HG02884 (cell line): ENCODE measurements around the gene MZT2B.
"Not testable (repeated sequence)": the region's sequence is repeated elsewhere in the genome, so short reads cannot be mapped to it uniquely, and the experiment has no call there.

Source experiments
- ATAC-seq: cut with Tn5 transposase; IDR thresholded peaks from one replicate; pipeline ENCODE4 v1.9.1; 2021; ENCODE audit warnings: mild to moderate bottlenecking, moderate library complexity; ENCODE audit not compliant: unreplicated experiment

The MZT2B gene

GRCh38 chr2:130169896-130170295 is 12.2 kb upstream of the MZT2B start:
- no peak for ATAC-seq

GRCh38 chr2:130174866-130175265 is 7.2 kb upstream of the MZT2B start:
- peak; percentile 80 for ATAC-seq

GRCh38 chr2:130180404-130181324 is 1.4 kb upstream of the MZT2B start:
- not testable (repeated sequence) for ATAC-seq

GRCh38 chr2:130181325-130181879 is 660 bp upstream of the MZT2B start, which contains the start of gene SMPD4:
Gene SMPD4, minus strand, starts transcription at chr2:130181602. Its CDS starts 5,010 bp downstream, at chr2:130176592.
- ATAC-seq: peak; percentile 50

GRCh38 chr2:130182826-130183511 is 907 bp downstream of the MZT2B start:
- ATAC-seq: not testable (repeated sequence)

- no peak for ATAC-seq
These were observed 1.7 kb downstream of the MZT2B start for GRCh38 chr2:130183512-130184373.

- ATAC-seq: no peak
These were observed 3.4 kb downstream of the MZT2B start for GRCh38 chr2:130185436-130185835.

- no peak for ATAC-seq
These were observed 3.8 kb downstream of the MZT2B start for GRCh38 chr2:130185896-130186295.

GRCh38 chr2:130186391-130186790 is 4.3 kb downstream of the MZT2B start:
- ATAC-seq: no peak

GRCh38 chr2:130187268-130187667 is 5.2 kb downstream of the MZT2B start:
- ATAC-seq: no peak

- not testable (repeated sequence) for ATAC-seq
These were observed 6.1 kb downstream of the MZT2B start for GRCh38 chr2:130187859-130188792.

GRCh38 chr2:130188958-130189357 is 6.9 kb downstream of the MZT2B start:
- ATAC-seq: not testable (repeated sequence)

GRCh38 chr2:130190237-130190636 is 8.2 kb downstream of the MZT2B start:
- ATAC-seq: no peak

GRCh38 chr2:130191319-130191718 is 9.3 kb downstream of the MZT2B start:
- ATAC-seq: not testable (repeated sequence)

GRCh38 chr2:130192451-130192850 is 10.4 kb downstream of the MZT2B start:
- ATAC-seq: not testable (repeated sequence)

GRCh38 chr2:130193824-130194223 is 11.8 kb downstream of the MZT2B start:
- not testable (repeated sequence) for ATAC-seq

GRCh38 chr2:130195089-130195635 is 13.1 kb downstream of the MZT2B start:
- ATAC-seq: not testable (repeated sequence)

GRCh38 chr2:130196052-130196451 is 14.0 kb downstream of the MZT2B start:
- not testable (repeated sequence) for ATAC-seq

- ATAC-seq: no peak
These were observed 16.3 kb downstream of the MZT2B start, which contains the start of gene TUBA3E for GRCh38 chr2:130198343-130198742. Gene TUBA3E, minus strand, starts transcription at chr2:130198439. Its CDS starts 79 bp downstream, at chr2:130198360.
